VCaP (cell line): ENCODE measurements around the gene DGCR8.

Experiments used
- H3K27ac ChIP-seq: fragments of 450-650 bp; 2 replicates; pipeline ENCODE4 v1.5.1; 2017
- TF ChIP-seq, protein P1 (sequence below): fragments of 450-650 bp; conservative IDR thresholded peaks from 2 replicates; pipeline ENCODE4 v1.5.1; 2017; ENCODE audit warnings: mild to moderate bottlenecking, moderate library complexity

The DGCR8 gene

DNA sequence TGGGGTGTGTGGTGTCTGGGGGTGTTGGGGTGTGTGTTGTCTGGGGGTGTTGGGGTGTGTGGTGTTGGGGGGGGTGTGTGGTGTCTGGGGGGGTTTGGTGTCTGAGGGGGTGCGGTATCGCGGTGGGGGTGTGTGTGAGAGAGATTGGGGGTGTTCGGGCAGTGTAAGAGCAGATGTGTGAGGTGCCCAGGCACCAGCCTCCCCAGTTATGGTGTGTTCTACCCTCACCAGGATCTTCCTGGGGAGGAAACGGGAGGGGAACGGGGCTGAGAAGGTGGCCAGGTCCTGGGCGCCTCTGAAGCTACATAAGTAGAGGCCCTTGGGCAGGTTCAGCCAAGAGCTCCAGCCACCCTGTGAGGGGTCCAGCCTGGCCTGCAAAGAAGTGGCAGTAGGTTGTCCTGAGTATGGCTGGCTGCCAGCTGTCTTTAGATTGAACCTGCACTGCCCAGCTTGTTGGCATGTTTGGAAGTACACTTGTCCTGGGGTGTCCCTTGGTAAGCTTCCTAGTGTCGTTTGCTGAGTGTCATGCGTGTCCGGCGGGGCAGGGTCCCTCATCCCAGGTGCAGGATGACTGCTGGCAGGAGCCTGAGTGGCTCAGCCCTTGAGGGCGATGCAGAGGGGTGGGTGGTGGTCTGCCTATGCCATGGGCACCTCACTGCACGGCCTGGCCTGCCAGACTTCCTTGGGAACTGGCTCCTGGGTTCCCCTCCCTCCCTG, 43.5 kb downstream of the DGCR8 start:
- H3K27ac ChIP-seq: no peak overlapping the region
- TF ChIP-seq, protein P1, sequence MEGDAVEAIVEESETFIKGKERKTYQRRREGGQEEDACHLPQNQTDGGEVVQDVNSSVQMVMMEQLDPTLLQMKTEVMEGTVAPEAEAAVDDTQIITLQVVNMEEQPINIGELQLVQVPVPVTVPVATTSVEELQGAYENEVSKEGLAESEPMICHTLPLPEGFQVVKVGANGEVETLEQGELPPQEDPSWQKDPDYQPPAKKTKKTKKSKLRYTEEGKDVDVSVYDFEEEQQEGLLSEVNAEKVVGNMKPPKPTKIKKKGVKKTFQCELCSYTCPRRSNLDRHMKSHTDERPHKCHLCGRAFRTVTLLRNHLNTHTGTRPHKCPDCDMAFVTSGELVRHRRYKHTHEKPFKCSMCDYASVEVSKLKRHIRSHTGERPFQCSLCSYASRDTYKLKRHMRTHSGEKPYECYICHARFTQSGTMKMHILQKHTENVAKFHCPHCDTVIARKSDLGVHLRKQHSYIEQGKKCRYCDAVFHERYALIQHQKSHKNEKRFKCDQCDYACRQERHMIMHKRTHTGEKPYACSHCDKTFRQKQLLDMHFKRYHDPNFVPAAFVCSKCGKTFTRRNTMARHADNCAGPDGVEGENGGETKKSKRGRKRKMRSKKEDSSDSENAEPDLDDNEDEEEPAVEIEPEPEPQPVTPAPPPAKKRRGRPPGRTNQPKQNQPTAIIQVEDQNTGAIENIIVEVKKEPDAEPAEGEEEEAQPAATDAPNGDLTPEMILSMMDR: no peak

DNA sequence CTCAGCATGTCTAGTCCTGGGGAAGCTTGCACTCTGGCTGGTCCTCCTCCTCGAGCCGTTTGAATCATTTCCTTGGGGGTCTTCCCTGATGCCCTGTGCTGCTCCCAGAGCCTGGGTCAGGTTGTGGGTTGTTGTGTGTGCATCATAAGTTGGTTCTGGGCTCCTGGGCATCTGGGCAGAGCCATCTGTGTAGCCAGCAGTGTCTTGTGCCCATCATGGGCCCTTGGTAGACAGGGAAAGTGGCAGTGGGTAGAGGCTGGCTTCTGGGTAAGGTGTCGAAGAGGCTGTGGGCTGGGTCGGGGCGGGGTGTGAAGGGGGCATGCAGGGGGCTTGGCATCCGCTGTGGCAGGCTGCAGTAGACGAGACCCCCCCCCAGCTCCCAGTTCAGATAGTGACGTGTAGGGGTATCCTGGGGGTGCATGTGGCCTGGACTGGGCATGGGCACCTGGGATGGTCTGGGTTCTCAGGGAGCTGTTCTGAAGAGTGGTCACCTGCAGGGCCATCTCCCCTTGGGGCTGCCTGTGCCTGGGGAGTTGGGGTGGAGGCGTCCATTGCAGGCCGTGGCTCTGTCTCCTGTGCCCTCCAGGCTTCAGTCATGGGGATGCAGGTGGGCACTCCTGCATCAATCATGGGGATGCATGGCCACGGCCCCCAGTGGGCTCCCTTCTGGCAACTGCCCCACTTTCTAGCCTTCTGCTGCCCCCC, 44.2 kb downstream of the DGCR8 start:
- TF ChIP-seq, protein P1: no peak
- H3K27ac ChIP-seq: no peak overlapping the region

DNA sequence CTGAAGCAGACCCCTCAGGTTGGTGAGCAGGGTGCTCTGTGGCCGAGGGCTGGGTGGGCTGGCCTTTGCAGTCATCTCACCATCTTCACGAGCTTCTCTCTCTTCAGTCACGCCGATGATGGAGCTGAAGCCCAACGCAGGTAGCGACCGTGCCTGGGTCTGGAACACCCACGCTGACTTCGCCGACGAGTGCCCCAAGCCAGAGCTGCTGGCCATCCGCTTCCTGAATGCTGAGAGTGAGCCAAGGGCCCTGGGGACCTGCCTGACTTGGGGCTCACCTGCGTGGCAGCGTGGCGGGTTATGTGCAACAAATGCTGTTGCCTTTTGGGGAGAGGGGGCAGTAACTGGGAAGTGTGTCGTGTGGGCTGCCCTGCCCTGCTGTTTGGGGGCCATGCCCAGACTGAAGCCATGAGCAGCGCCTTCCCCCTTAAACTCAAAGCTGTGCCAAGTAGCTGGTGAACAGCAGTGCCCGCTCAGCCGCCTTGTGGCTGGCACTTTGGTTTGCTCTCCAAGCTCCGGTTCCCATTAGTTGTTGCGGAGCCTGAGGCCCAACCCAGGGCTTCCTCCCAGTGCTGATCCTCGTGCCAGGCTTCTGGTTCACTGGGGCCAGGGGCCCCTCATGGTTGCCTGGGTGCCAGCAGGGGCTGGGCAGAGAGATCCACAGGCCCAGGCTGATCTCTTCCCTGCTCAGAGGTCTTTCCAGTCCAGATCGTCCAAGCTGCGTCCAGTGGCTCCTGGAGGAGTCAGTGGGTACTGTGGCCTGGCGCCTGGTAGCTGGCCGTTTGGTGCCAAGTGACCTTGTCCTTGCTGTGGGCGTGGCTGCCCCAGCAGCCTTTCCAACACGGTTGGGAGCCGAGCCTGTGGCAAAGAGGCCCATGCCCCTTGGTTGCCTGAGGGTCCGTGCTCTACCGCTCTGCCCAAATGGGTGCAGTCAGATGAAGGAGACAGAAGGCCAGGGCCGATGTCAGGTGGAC, 45.4 kb downstream of the DGCR8 start:
- TF ChIP-seq, protein P1: no peak
- H3K27ac ChIP-seq: 0 out of 2 replicates have a peak overlapping the region, but pooled peaks have one; percentile 4

DNA sequence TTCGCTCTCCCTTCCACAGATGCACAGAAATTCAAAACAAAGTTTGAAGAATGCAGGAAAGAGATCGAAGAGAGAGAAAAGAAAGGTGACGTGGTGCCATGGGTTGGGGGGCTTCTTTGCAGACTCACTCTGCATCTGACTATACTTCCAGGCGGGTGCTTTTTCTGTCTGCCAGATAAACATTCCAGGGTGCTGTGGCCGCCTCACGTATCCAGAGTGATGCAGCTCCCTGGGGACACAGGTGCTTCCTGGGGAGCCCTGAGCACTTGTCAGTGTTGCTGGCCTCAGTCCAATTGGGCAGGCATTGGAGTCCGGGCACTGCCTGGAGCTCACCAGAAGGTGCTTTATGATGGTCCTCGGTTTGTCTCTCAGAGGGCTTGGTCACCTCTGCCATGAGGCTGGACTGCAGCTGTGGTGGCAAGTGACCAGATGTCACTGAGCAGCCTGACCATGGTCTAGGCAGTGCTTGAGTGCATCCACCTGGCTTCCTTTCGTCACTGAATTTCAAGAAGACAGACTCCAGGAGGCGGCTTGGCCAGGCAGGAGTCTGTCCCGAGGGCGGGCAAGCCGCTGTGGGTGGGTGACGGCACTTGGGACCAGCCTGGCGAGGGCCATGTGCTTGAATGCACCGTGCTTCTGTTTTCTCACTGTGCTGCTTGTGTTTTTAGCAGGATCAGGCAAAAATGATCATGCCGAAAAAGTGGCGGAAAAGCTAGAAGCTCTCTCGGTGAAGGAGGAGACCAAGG, 46.4 kb downstream of the DGCR8 start:
- TF ChIP-seq, protein P1: no peak
- H3K27ac ChIP-seq: 0 out of 2 replicates have a peak overlapping the region, but pooled peaks have one; percentile 4

GRCh38 chr22:20127318-20127868, 47.4 kb downstream of the DGCR8 start:
- TF ChIP-seq, protein P1: no peak
- no peak overlapping the region for H3K27ac ChIP-seq

DNA sequence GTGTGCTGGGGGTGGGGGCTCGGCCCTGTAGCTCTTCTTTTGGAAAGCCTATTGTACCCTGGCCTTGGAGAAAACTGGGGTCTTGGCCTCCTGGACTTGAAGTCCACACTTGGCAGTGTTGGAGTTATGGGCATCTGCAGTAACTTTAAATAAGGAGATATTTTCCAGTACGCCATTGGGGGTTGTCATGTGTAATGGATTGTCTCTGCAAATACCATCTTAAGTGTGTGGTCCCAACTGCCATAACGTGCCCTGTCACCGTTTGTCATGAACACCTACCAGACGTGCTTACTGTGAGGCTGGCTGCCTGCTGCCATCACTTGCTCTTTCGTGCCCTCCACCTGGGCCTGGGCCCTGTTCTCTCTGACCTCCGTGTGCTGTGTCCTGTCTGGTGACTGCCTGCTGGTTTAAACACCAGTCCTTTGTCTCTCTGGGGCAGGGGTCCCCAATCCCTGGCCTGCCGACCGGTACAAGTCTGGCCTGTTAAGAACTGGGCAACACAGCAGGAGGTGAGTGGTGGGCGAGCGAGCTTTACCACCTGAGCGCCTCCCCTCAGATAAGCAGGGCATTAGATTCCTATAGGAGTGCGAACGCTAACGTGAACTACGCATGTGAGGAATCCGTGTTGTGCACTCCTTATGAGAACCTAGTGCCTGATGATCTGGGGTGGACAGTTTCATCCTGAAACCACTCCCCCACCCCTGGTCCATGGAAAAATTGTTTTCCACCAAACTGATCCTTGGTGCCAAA, 48.0 kb downstream of the DGCR8 start:
- TF ChIP-seq, protein P1: no peak
- peak overlapping the region; percentile 92; the same call in 1 of the 2 replicates for H3K27ac ChIP-seq
